DMS 273 (cell line): ENCODE results near the gene DISC1.
A peak's percentile ranks its signal among the peaks of the same experiment; 100 is the strongest.

Source experiments
- DNase-seq: peaks from one replicate; lab custom pipeline; 2025; ENCODE audit not compliant: unreplicated experiment; lab: John Stamatoyannopoulos, UW

Gene DISC1

GRCh38 chr1:232059726-232060374 lies 433.3 kb downstream of the DISC1 start:
- peak; percentile 90 for DNase-seq

- DNase-seq, result peak; percentile 22
These were observed 436.4 kb downstream of the DISC1 start for GRCh38 chr1:232062967-232063366.

- DNase-seq, result peak; percentile 90
These were observed 439.9 kb downstream of the DISC1 start for GRCh38 chr1:232066521-232066920.

GRCh38 chr1:232074265-232074664 lies 447.7 kb downstream of the DISC1 start:
- no peak for DNase-seq

GRCh38 chr1:232077809-232078208 lies 451.2 kb downstream of the DISC1 start:
- DNase-seq, result no peak

GRCh38 chr1:232084584-232085223 lies 458.1 kb downstream of the DISC1 start:
- no peak for DNase-seq

- no peak for DNase-seq
These were observed 464.2 kb downstream of the DISC1 start for GRCh38 chr1:232090816-232091215.
